T1000 (cell line): ENCODE measurements around the gene CUL4A.
"Not testable (repeated sequence)": the region's sequence is repeated elsewhere in the genome, so short reads cannot be mapped to it uniquely, and the experiment has no call there.

Experiments used
- DNase-seq: peaks from one replicate; lab custom pipeline; 2025; ENCODE audit warnings: mixed read lengths; lab: John Stamatoyannopoulos, UW

Gene CUL4A

GRCh38 chr13:113209336-113209758 is at the start of gene CUL4A:
TSS of gene CUL4A (plus strand) at chr13:113209613. CDS start at chr13:113209628, 15 bp downstream.
- peak; percentile 88 for DNase-seq

- no peak for DNase-seq
These were observed 49.7 kb upstream of the CUL4A start for GRCh38 chr13:113159701-113160100.

GRCh38 chr13:113160983-113161382 is 48.4 kb upstream of the CUL4A start:
- no peak for DNase-seq

- DNase-seq = no peak
These were observed 48.0 kb upstream of the CUL4A start for GRCh38 chr13:113161433-113161832.

- DNase-seq = not testable (repeated sequence)
These were observed 47.4 kb upstream of the CUL4A start for GRCh38 chr13:113161975-113162374.

- no peak for DNase-seq
These were observed 46.4 kb upstream of the CUL4A start for GRCh38 chr13:113162783-113163685.

GRCh38 chr13:113164492-113164891 is 44.9 kb upstream of the CUL4A start:
- no peak for DNase-seq

- DNase-seq = no peak
These were observed 43.1 kb upstream of the CUL4A start for GRCh38 chr13:113166266-113166665.

GRCh38 chr13:113166681-113167080 is 42.7 kb upstream of the CUL4A start:
- no peak for DNase-seq

GRCh38 chr13:113167155-113167554 is 42.3 kb upstream of the CUL4A start:
- no peak for DNase-seq

GRCh38 chr13:113167575-113167974 is 41.8 kb upstream of the CUL4A start:
- no peak for DNase-seq

GRCh38 chr13:113168211-113168610 is 41.2 kb upstream of the CUL4A start:
- no peak for DNase-seq

GRCh38 chr13:113169277-113170272 is 39.8 kb upstream of the CUL4A start:
- no peak for DNase-seq

GRCh38 chr13:113170511-113170910 is 38.9 kb upstream of the CUL4A start:
- no peak for DNase-seq

GRCh38 chr13:113171250-113172125 is 37.9 kb upstream of the CUL4A start:
- DNase-seq = no peak

GRCh38 chr13:113172419-113172926 is 36.9 kb upstream of the CUL4A start:
- DNase-seq = no peak

GRCh38 chr13:113176280-113176679 is 33.1 kb upstream of the CUL4A start:
- no peak for DNase-seq

- DNase-seq = no peak
These were observed 32.6 kb upstream of the CUL4A start for GRCh38 chr13:113176822-113177221.

GRCh38 chr13:113178070-113178895 is 31.1 kb upstream of the CUL4A start:
- peak; percentile 95 for DNase-seq

- DNase-seq = no peak
These were observed 30.6 kb upstream of the CUL4A start for GRCh38 chr13:113178896-113179167.
